HepG2 (cell line): ENCODE measurements around the gene SOCS7. TPM values are rescaled to one million over a fixed set of nuclear protein-coding genes. Genes with fewer than 3 reads are reported as not detected.

Source experiments
- BHLHE40 ChIP-seq: IDR thresholded peaks from 2 replicates; pipeline ENCODE4 v1.6.1; 2011; ENCODE audit warnings: low read length, improper control_type of control experiment
- CBX1 ChIP-seq: IDR thresholded peaks from one replicate; pipeline ENCODE4 v1.6.1; 2016; ENCODE audit warnings: antibody characterized with exemption, low read depth
- CCAR2 ChIP-seq: fragments of 200-400 bp; formaldehyde crosslinking; optimal IDR thresholded peaks from 2 replicates; pipeline ENCODE3; 2018; ENCODE audit warnings: low read depth, mild to moderate bottlenecking, low read length, moderate library complexity
- CHCHD3 ChIP-seq: sonication (generic); formaldehyde crosslinking; IDR thresholded peaks from 2 replicates; pipeline ENCODE4 v1.8.0; 2022; ENCODE audit warnings: mild to moderate bottlenecking, missing genetic modification reagents, moderate library complexity
- GATAD1 ChIP-seq: IDR thresholded peaks from 2 replicates; pipeline ENCODE4 v1.6.1; 2016; ENCODE audit warnings: missing genetic modification reagents, missing compliant biosample characterization
- ISL2 ChIP-seq: sonication (generic); formaldehyde crosslinking; IDR thresholded peaks from 2 replicates; pipeline ENCODE4 v1.5.0; 2020; ENCODE audit warnings: missing genetic modification reagents
- KLF12 ChIP-seq: sonication (generic); formaldehyde crosslinking; IDR thresholded peaks from 2 replicates; pipeline ENCODE4 v1.4.0; 2020; ENCODE audit warnings: missing genetic modification reagents, borderline replicate concordance
- POGZ ChIP-seq: sonication (generic); formaldehyde crosslinking; IDR thresholded peaks from 2 replicates; pipeline ENCODE4 v1.4.0; 2020; ENCODE audit warnings: mild to moderate bottlenecking, missing genetic modification reagents
- PPARG ChIP-seq: conservative IDR thresholded peaks from 2 replicates; pipeline ENCODE4 v1.6.1; 2016; ENCODE audit warnings: missing biosample characterization, missing genetic modification reagents
- RFX5 ChIP-seq: IDR thresholded peaks from 2 replicates; pipeline ENCODE4 v1.6.1; 2011; ENCODE audit warnings: low read depth, low read length, improper control_type of control experiment
- RNF2 ChIP-seq: fragments of 450-650 bp; conservative IDR thresholded peaks from 2 replicates; pipeline ENCODE4 v1.6.1; 2016; ENCODE audit warnings: low read depth
- SNRNP70 ChIP-seq: fragments of 200-400 bp; formaldehyde crosslinking; IDR thresholded peaks from 2 replicates; pipeline ENCODE4 v1.6.1; 2017; ENCODE audit warnings: mild to moderate bottlenecking, low read depth, low read length, moderate library complexity
- TEAD3 ChIP-seq: optimal IDR thresholded peaks from 2 replicates; pipeline ENCODE3; 2016; ENCODE audit warnings: borderline replicate concordance
- ZNF557 ChIP-seq: sonication (generic); formaldehyde crosslinking; IDR thresholded peaks from 2 replicates; pipeline ENCODE4 v1.4.0; 2020; ENCODE audit warnings: missing genetic modification reagents
- polyA plus RNA-seq, 8 experiments: library from polyadenylated mRNA; depleted of rRNA in 3 of 8; stranded (reverse) in 7 of 8; unstranded in 1 of 8; fragments of >200 nt; fragmentation: Illumina TruSeq in 4 of 8; extraction: Trizol in 4 of 8; gene quantifications; 2 replicates each; pipeline versions ENCODE4 v1.2.1 to v1.2.3, GENCODE V29; 2011 to 2016; ENCODE audit warnings: low read depth in 4 of 8, missing spikeins in 1 of 8, mixed read lengths in 1 of 8; ENCODE audit not compliant: insufficient read depth in 1 of 8
- total RNA-seq, 5 experiments: library from RNA; depleted of rRNA; stranded (reverse); fragments of >200 nt; fragmentation: Illumina TruSeq; extraction: Trizol; gene quantifications; 2 replicates each; pipeline ENCODE4 v1.2.3, GENCODE V29; 2016; ENCODE audit warnings: low read depth in 1 of 5
- TF ChIP-seq, protein P1 (sequence below): sonication (generic); formaldehyde crosslinking; IDR thresholded peaks from 2 replicates; pipeline ENCODE4 v1.8.0; 2022; ENCODE audit warnings: missing genetic modification reagents, mild to moderate bottlenecking, borderline replicate concordance
- TF ChIP-seq, protein P2 (sequence below), 2 experiments: fragments of 450-650 bp in 1 of 2; sonication (generic) in 1 of 2; formaldehyde crosslinking in 1 of 2; IDR thresholded peaks; 2 replicates each; pipeline versions ENCODE4 v1.6.1 to v1.8.0; 2016 to 2022; ENCODE audit warnings: antibody characterized with exemption in 1 of 2, mild to moderate bottlenecking in 1 of 2, missing genetic modification reagents in 1 of 2
- TF ChIP-seq, protein P3 (sequence below), 2 experiments: sonication (generic) in 1 of 2; formaldehyde crosslinking in 1 of 2; IDR thresholded peaks; 2 replicates each; pipeline versions ENCODE4 v1.4.0 to v1.6.1; 2018 to 2020; ENCODE audit warnings: missing genetic modification reagents in 2 of 2, borderline replicate concordance in 1 of 2, low read depth in 1 of 2, mild to moderate bottlenecking in 1 of 2, missing biosample characterization in 1 of 2

SOCS7 gene
- total and polyA plus RNA-seq, 2 of the 13 experiments (the other 11 are each of a cell fraction or from before 2014, with no cell fraction given): 19.2 to 24.2 TPM

DNA sequence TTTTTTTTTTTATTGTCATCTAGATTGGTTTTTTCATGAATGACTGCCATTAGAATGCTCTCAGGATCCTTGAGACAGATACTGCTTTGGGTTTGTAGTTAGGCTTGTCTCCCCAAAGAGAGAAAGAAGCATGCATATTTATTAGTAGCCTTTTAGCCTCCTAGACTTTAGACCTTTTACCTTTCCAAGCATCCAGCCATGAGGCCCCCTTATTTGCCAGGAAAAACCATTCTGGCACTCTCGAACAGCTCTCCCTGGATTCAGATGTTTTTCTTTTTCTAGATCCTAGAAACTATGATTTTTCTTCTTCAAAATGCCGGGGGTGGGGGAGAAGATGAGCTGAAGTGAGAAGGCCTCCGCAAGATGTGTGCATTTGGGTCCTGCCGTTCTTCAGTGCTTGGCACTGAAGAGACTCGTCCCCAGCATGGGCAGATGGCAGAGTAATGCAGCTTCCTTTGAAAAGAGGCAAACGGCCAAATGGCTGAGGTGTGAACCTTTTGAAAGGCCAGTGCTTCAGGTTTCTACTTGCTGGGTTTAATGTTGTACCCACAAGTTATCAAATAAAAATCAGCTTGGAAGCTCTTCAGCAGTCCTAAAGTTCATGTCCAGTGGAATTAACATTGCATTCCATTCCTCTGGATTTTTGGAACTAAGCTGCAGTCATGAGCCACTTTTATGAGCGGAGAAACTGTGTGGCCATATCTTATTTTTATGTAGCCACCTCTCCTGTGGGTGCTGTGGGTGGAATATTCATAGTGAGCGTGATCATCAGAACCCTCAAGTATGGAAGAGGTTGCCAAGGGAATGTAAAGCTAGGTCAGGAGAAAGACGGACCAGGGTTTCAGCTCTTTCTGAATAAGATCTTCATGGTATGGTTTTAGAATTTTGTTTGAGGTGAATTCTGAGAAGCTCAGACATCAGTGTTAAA lies 7.2 kb downstream of the SOCS7 start (continued):
- TF ChIP-seq, protein P1, sequence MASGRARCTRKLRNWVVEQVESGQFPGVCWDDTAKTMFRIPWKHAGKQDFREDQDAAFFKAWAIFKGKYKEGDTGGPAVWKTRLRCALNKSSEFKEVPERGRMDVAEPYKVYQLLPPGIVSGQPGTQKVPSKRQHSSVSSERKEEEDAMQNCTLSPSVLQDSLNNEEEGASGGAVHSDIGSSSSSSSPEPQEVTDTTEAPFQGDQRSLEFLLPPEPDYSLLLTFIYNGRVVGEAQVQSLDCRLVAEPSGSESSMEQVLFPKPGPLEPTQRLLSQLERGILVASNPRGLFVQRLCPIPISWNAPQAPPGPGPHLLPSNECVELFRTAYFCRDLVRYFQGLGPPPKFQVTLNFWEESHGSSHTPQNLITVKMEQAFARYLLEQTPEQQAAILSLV (CRISPR knock-in tag): no peak
- TF ChIP-seq GATAD1: no peak
- no peak for TF ChIP-seq CBX1
- no peak for TF ChIP-seq POGZ (CRISPR knock-in tag)
- no peak for TF ChIP-seq RNF2
- no peak for TF ChIP-seq RFX5
- no peak for TF ChIP-seq SNRNP70
- no peak for TF ChIP-seq KLF12
- 0 out of 2 replicates have a peak, but pooled peaks have one; percentile 15 for TF ChIP-seq PPARG (CRISPR knock-in tag)
- TF ChIP-seq BHLHE40: no peak
- TF ChIP-seq, protein P2, sequence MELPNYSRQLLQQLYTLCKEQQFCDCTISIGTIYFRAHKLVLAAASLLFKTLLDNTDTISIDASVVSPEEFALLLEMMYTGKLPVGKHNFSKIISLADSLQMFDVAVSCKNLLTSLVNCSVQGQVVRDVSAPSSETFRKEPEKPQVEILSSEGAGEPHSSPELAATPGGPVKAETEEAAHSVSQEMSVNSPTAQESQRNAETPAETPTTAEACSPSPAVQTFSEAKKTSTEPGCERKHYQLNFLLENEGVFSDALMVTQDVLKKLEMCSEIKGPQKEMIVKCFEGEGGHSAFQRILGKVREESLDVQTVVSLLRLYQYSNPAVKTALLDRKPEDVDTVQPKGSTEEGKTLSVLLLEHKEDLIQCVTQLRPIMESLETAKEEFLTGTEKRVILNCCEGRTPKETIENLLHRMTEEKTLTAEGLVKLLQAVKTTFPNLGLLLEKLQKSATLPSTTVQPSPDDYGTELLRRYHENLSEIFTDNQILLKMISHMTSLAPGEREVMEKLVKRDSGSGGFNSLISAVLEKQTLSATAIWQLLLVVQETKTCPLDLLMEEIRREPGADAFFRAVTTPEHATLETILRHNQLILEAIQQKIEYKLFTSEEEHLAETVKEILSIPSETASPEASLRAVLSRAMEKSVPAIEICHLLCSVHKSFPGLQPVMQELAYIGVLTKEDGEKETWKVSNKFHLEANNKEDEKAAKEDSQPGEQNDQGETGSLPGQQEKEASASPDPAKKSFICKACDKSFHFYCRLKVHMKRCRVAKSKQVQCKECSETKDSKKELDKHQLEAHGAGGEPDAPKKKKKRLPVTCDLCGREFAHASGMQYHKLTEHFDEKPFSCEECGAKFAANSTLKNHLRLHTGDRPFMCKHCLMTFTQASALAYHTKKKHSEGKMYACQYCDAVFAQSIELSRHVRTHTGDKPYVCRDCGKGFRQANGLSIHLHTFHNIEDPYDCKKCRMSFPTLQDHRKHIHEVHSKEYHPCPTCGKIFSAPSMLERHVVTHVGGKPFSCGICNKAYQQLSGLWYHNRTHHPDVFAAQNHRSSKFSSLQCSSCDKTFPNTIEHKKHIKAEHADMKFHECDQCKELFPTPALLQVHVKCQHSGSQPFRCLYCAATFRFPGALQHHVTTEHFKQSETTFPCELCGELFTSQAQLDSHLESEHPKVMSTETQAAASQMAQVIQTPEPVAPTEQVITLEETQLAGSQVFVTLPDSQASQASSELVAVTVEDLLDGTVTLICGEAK (IDR thresholded peaks at IDR 0.05): no peak
- TF ChIP-seq, protein P2 (CRISPR knock-in tag; IDR thresholded peaks at IDR 0.05): no peak
- no peak for TF ChIP-seq CCAR2
- TF ChIP-seq TEAD3 (CRISPR knock-in tag): peak; percentile 23
- TF ChIP-seq ISL2 (CRISPR knock-in tag): peak; percentile 30; the same call in 1 of the 2 replicates
- TF ChIP-seq ZNF557 (CRISPR knock-in tag): no peak
- TF ChIP-seq CHCHD3 (CRISPR knock-in tag): no peak
- TF ChIP-seq, protein P3, sequence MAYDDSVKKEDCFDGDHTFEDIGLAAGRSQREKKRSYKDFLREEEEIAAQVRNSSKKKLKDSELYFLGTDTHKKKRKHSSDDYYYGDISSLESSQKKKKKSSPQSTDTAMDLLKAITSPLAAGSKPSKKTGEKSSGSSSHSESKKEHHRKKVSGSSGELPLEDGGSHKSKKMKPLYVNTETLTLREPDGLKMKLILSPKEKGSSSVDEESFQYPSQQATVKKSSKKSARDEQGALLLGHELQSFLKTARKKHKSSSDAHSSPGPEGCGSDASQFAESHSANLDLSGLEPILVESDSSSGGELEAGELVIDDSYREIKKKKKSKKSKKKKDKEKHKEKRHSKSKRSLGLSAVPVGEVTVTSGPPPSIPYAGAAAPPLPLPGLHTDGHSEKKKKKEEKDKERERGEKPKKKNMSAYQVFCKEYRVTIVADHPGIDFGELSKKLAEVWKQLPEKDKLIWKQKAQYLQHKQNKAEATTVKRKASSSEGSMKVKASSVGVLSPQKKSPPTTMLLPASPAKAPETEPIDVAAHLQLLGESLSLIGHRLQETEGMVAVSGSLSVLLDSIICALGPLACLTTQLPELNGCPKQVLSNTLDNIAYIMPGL (CRISPR knock-in tag; IDR thresholded peaks at IDR 0.05; ENCODE audit: borderline replicate concordance in 1 of 2, low read depth in 1 of 2): no peak
